CD14-positive monocyte (primary cell): ENCODE data around the gene CNOT6. TPM values are rescaled to one million over a fixed set of nuclear protein-coding genes. Genes with fewer than 3 reads are reported as not detected.

ENCODE experiments used
- DNase-seq, 3 donors: peaks; one replicate each; pipeline ENCODE4 v3.0.0-alpha.2; 2011 to 2022
- H2AFZ ChIP-seq: 2 replicates; pipeline ENCODE4 v1.6.0; 2012; ENCODE audit warnings: mild to moderate bottlenecking, low read depth, low read length, inconsistent platforms; ENCODE audit not compliant: insufficient read depth, poor library complexity, severe bottlenecking
- H3K27ac ChIP-seq, 2 donors: 1 replicate in 1 of 2; 2 replicates in 1 of 2; pipeline ENCODE4 v1.5.1; 2012 to 2013; ENCODE audit warnings: low read length in 2 of 2, control low read depth in 1 of 2, inconsistent platforms in 1 of 2, low read depth in 1 of 2, mild to moderate bottlenecking in 1 of 2
- H3K27me3 ChIP-seq, 2 donors: one replicate each; pipeline versions ENCODE4 v1.6.0 to v1.6.1; 2011 to 2013; ENCODE audit warnings: low read length in 2 of 2; ENCODE audit not compliant: control insufficient read depth in 2 of 2, insufficient read depth in 2 of 2
- H3K36me3 ChIP-seq, 2 donors: replicated peaks in 1 of 2; 1 replicate in 1 of 2; 2 replicates in 1 of 2; pipeline versions ENCODE4 v1.5.1 to v1.6.1; 2012 to 2013; ENCODE audit warnings: low read length in 2 of 2, control low read depth in 1 of 2, inconsistent platforms in 1 of 2, mild to moderate bottlenecking in 1 of 2; ENCODE audit not compliant: insufficient read depth in 2 of 2, control insufficient read depth in 1 of 2
- H3K4me1 ChIP-seq, 2 donors: 1 replicate in 1 of 2; 2 replicates in 1 of 2; pipeline versions ENCODE4 v1.5.1 to v1.6.1; 2012 to 2013; ENCODE audit warnings: low read length in 2 of 2, control low read depth in 1 of 2, inconsistent platforms in 1 of 2, mild to moderate bottlenecking in 1 of 2, moderate library complexity in 1 of 2; ENCODE audit not compliant: insufficient read depth in 2 of 2, control insufficient read depth in 1 of 2
- H3K4me2 ChIP-seq: replicated peaks from 2 replicates; pipeline ENCODE3; 2012; ENCODE audit warnings: low read length, moderate library complexity, mild to moderate bottlenecking; ENCODE audit not compliant: poor library complexity, severe bottlenecking; ENCODE audit errors: extremely low read depth
- H3K4me3 ChIP-seq, 3 experiments: fragments of 200-600 bp in 1 of 3; sonication (generic) in 1 of 3; replicated peaks in 1 of 3; 1 replicate in 2 of 3; 2 replicates in 1 of 3; pipeline ENCODE4 v1.5.1; 2011 to 2013; ENCODE audit warnings: low read length in 3 of 3, mild to moderate bottlenecking in 3 of 3, control low read depth in 2 of 3, low read depth in 2 of 3, inconsistent platforms in 1 of 3, moderate library complexity in 1 of 3
- H3K79me2 ChIP-seq: 2 replicates; pipeline ENCODE4 v1.6.0; 2012; ENCODE audit warnings: mild to moderate bottlenecking, control low read depth, inconsistent platforms, low read length, moderate library complexity; ENCODE audit not compliant: insufficient read depth
- H3K9ac ChIP-seq: 2 replicates; pipeline ENCODE4 v1.6.0; 2017; ENCODE audit warnings: low read length, mild to moderate bottlenecking; ENCODE audit not compliant: insufficient read depth, poor library complexity, severe bottlenecking
- H3K9me3 ChIP-seq, 2 donors: replicated peaks in 1 of 2; 1 replicate in 1 of 2; 2 replicates in 1 of 2; pipeline versions ENCODE4 v1.5.1 to v1.6.1; 2012 to 2013; ENCODE audit warnings: low read length in 2 of 2, control low read depth in 1 of 2; ENCODE audit not compliant: control insufficient read depth in 1 of 2, insufficient read depth in 1 of 2
- H4K20me1 ChIP-seq: 2 replicates; pipeline ENCODE4 v1.6.0; 2012; ENCODE audit warnings: mild to moderate bottlenecking, low read length, control low read depth, moderate library complexity; ENCODE audit not compliant: insufficient read depth
- H3K27ac Mint-ChIP-seq, 7 donors: one replicate each; pipeline ENCODE4 v1.8.0; 2020; ENCODE audit warnings: mild to moderate bottlenecking in 7 of 7, mixed read lengths in 7 of 7, moderate library complexity in 6 of 7, inconsistent platforms in 2 of 7
- H3K27me3 Mint-ChIP-seq, 3 donors: one replicate each; pipeline ENCODE4 v1.8.0; 2021 to 2022; ENCODE audit warnings: low read depth in 3 of 3, mild to moderate bottlenecking in 3 of 3, mixed read lengths in 3 of 3, moderate library complexity in 3 of 3, inconsistent platforms in 1 of 3
- H3K36me3 Mint-ChIP-seq, 2 donors: one replicate each; pipeline ENCODE4 v1.8.0; 2020; ENCODE audit warnings: mixed read lengths in 2 of 2, inconsistent platforms in 1 of 2, mild to moderate bottlenecking in 1 of 2
- H3K4me1 Mint-ChIP-seq: one replicate; pipeline ENCODE4 v1.8.0; 2020; ENCODE audit warnings: mild to moderate bottlenecking, mixed read lengths
- H3K4me3 Mint-ChIP-seq, 2 donors: one replicate each; pipeline ENCODE4 v1.8.0; 2020; ENCODE audit warnings: mild to moderate bottlenecking in 2 of 2, mixed read lengths in 2 of 2, moderate library complexity in 1 of 2
- H3K9me3 Mint-ChIP-seq, 7 donors: one replicate each; pipeline ENCODE4 v1.8.0; 2020 to 2022; ENCODE audit warnings: mixed read lengths in 7 of 7, mild to moderate bottlenecking in 6 of 7, moderate library complexity in 6 of 7, inconsistent platforms in 2 of 7
- CTCF ChIP-seq: fragments of 200-600 bp; IDR thresholded peaks from one replicate; pipeline ENCODE4 v1.8.0; 2022; ENCODE audit warnings: antibody characterized with exemption, mild to moderate bottlenecking
- WGBS: methylation state at CpG from one replicate; pipeline ENCODE4 v1.1.5; 2013; ENCODE audit warnings: missing lambda C conversion rate; ENCODE audit not compliant: insufficient coverage; 5-methylcytosine and 5-hydroxymethylcytosine counted together
- intact Hi-C, 2 donors: fragments of 100-400 bp; cut with micrococcal nuclease; formaldehyde crosslinking; loops; one replicate each; pipeline versions ENCODE4 v1.15.0 to v1.15.1; 2023
- polyA plus RNA-seq, 3 donors: library from polyadenylated mRNA; depleted of rRNA in 1 of 3; unstranded in 2 of 3; stranded (reverse) in 1 of 3; fragments of 300-500 nt in 2 of 3; fragments of >200 nt in 1 of 3; fragmentation: Illumina TruSeq in 2 of 3; gene quantifications; 1 replicate in 2 of 3; 2 replicates in 1 of 3; pipeline ENCODE4 v1.2.3, GENCODE V29; 2012 to 2021

CNOT6 gene
- polyA plus RNA-seq, 3 donors: 4.8 to 9.5 (median 7.7) TPM

- TF ChIP-seq CTCF: no peak
- Histone ChIP-seq H3K9ac (no peak overlapping the region), H3K36me3 (no peaks in the 10 kb centered on the region), H3K27ac (no peak overlapping the region), H3K4me3 (no peak overlapping the region), H3K79me2 (no peaks in the 10 kb centered on the region), H3K4me1 (no peaks in the 10 kb centered on the region), H3K9me3 (no peaks in the 10 kb centered on the region), H3K27me3 (no peaks in the 10 kb centered on the region), H2AFZ (no peak overlapping the region), H3K4me2 (no peak overlapping the region), H4K20me1 (no peaks in the 10 kb centered on the region)
- peaks cover 5 to 12% (median 11%) of the 10 kb centered on the region in 3 donors for H3K27me3 Mint-ChIP-seq
- DNase-seq: no peak
- no peaks in the 10 kb centered on the region for H3K36me3 Mint-ChIP-seq
- H3K27ac Mint-ChIP-seq: no peak overlapping the region
- peaks cover 2% of the 10 kb centered on the region for H3K4me1 Mint-ChIP-seq
- WGBS: 88% methylated on average over 4 of the region's 6 CpGs
- no peak overlapping the region for H3K4me3 Mint-ChIP-seq
- H3K9me3 Mint-ChIP-seq: peaks cover 0 to 10% (median 3%) of the 10 kb centered on the region in 7 donors
- intact Hi-C loops: no loop called here
These were observed 128.7 kb downstream of the CNOT6 start for GRCh38 chr5:180622910-180623309.

- Histone ChIP-seq H3K9ac (no peak overlapping the region), H3K4me2 (no peak overlapping the region), H2AFZ (no peak overlapping the region), H3K27ac (no peak overlapping the region), H3K9me3 (no peaks in the 10 kb centered on the region), H4K20me1 (no peaks in the 10 kb centered on the region), H3K36me3 (no peaks in the 10 kb centered on the region), H3K4me1 (no peaks in the 10 kb centered on the region), H3K4me3 (no peak overlapping the region), H3K79me2 (no peaks in the 10 kb centered on the region), H3K27me3 (no peaks in the 10 kb centered on the region)
- intact Hi-C loops: no loop called here
- Mint-ChIP-seq H3K4me1 (peaks cover under 1% of the 10 kb centered on the region), H3K27me3 (peaks cover 4 to 10% (median 8%) of the 10 kb centered on the region in 3 donors), H3K4me3 (no peak overlapping the region), H3K36me3 (no peaks in the 10 kb centered on the region), H3K27ac (no peak overlapping the region), H3K9me3 (peaks cover 0 to 10% (median 3%) of the 10 kb centered on the region in 7 donors)
- no peak for DNase-seq
- WGBS: 69% methylated on average over 7 of the region's 10 CpGs
- TF ChIP-seq CTCF: no peak
These were observed 129.2 kb downstream of the CNOT6 start for GRCh38 chr5:180623411-180623834.
